HCT116 (cell line): ENCODE results near the gene CDHR3. TPM values are rescaled to one million over a fixed set of nuclear protein-coding genes. Genes with fewer than 3 reads are reported as not detected.

Experiments
- ATAC-seq: fragments of 200-7000 bp; cut with Tn5 transposase; 2 replicates; pipeline ENCODE4 v1.9.1; 2020; ENCODE audit warnings: mild to moderate bottlenecking, moderate library complexity
- BruUV-seq: library from RNA; stranded (reverse); fragments of 400-500 nt; replicated peaks from 2 replicates; lab custom pipeline; 2021; lab: Mats Ljungman, UMichigan
- CTCF ChIA-PET: fragments of 300-600 bp; sonication (Branson Sonifier 250); formaldehyde crosslinking; loops from one replicate; lab custom pipeline; 2021; ENCODE audit warnings: antibody characterized with exemption; lab: Charles Lee
- POLR2A ChIA-PET: fragments of 300-600, 350-600 bp; sonication (Branson Sonifier 250); formaldehyde crosslinking; loops from one replicate; lab custom pipeline; 2021; ENCODE audit warnings: antibody characterized with exemption; lab: Charles Lee
- RAD21 ChIA-PET, 2 experiments: fragments of 300-600 bp; sonication (Branson Sonifier 250); formaldehyde crosslinking; loops; one replicate each; lab custom pipeline; 2023; ENCODE audit warnings: low total read pairs in 2 of 2; ENCODE audit not compliant: uncharacterized antibody in 2 of 2, unreplicated experiment in 2 of 2, low non-redundant PET in 1 of 2; lab: Charles Lee
- DNase-seq: peaks from one replicate; pipeline ENCODE4 v3.0.0-alpha.2; 2010; ENCODE audit warnings: low read depth, low spot score
- H2AFZ ChIP-seq: fragments of 200-600 bp; shearing (Covaris generic), sonication (generic); 2 replicates; pipeline ENCODE4 v1.6.1; 2017; ENCODE audit warnings: low read depth, mixed run types, mixed read lengths, antibody characterized with exemption, low read length; ENCODE audit not compliant: poor library complexity, severe bottlenecking
- H3K27ac ChIP-seq: 2 replicates; pipeline ENCODE4 v1.5.1; 2012; ENCODE audit warnings: low read depth, low read length
- H3K27me3 ChIP-seq: fragments of 200-600 bp; sonication (generic); 2 replicates; pipeline ENCODE4 v1.6.1; 2016; ENCODE audit warnings: mixed run types, low read length, mixed read lengths; ENCODE audit not compliant: insufficient read depth
- H3K36me3 ChIP-seq, 2 experiments: fragments of 200-500 bp in 1 of 2; fragments of 200-600 bp in 1 of 2; sonication (Bioruptor generic) in 1 of 2; sonication (generic) in 1 of 2; 2 replicates each; pipeline versions ENCODE4 v1.5.1 to v1.6.1; 2014 to 2016; ENCODE audit warnings: low read length in 2 of 2, inconsistent platforms in 1 of 2, mixed read lengths in 1 of 2, mixed run types in 1 of 2; ENCODE audit not compliant: insufficient read depth in 2 of 2, control insufficient read depth in 1 of 2
- H3K4me1 ChIP-seq, 2 experiments: fragments of 200-600 bp in 1 of 2; sonication (generic) in 1 of 2; 2 replicates each; pipeline versions ENCODE4 v1.5.1 to v1.6.1; 2012 to 2017; ENCODE audit warnings: low read length in 2 of 2, inconsistent platforms in 1 of 2, mild to moderate bottlenecking in 1 of 2, mixed read lengths in 1 of 2, mixed run types in 1 of 2, moderate library complexity in 1 of 2; ENCODE audit not compliant: insufficient read depth in 2 of 2, control insufficient read depth in 1 of 2
- H3K4me2 ChIP-seq: fragments of 200-600 bp; sonication (generic); 2 replicates; pipeline ENCODE4 v1.6.1; 2017; ENCODE audit warnings: mixed run types, low read length, mixed read lengths
- H3K4me3 ChIP-seq, 2 experiments: fragments of 200-600 bp in 1 of 2; sonication (generic) in 1 of 2; replicated peaks in 1 of 2; 2 replicates each; pipeline ENCODE4 v1.5.1; 2011 to 2016; ENCODE audit warnings: low read length in 2 of 2, control low read depth in 1 of 2, low read depth in 1 of 2, mild to moderate bottlenecking in 1 of 2, mixed read lengths in 1 of 2, mixed run types in 1 of 2
- H3K79me2 ChIP-seq: fragments of 200-600 bp; sonication (generic); 2 replicates; pipeline ENCODE4 v1.6.1; 2017; ENCODE audit warnings: mild to moderate bottlenecking, mixed run types, low read length, moderate library complexity, mixed read lengths; ENCODE audit not compliant: insufficient read depth
- H3K9ac ChIP-seq: fragments of 200-600 bp; sonication (generic); 2 replicates; pipeline ENCODE4 v1.6.1; 2016; ENCODE audit warnings: low read length, mixed read lengths
- H3K9me2 ChIP-seq: fragments of 200-600 bp; sonication (generic), shearing (Covaris generic); 2 replicates; pipeline ENCODE4 v1.6.1; 2017; ENCODE audit warnings: mixed run types, mild to moderate bottlenecking, moderate library complexity; ENCODE audit not compliant: insufficient read depth
- H3K9me3 ChIP-seq, 2 experiments: fragments of 200-500 bp in 1 of 2; fragments of 200-600 bp in 1 of 2; sonication (Bioruptor generic) in 1 of 2; sonication (generic) in 1 of 2; 2 replicates each; pipeline ENCODE4 v1.6.1; 2014 to 2017; ENCODE audit warnings: low read length in 2 of 2, mixed read lengths in 2 of 2, inconsistent platforms in 1 of 2, low read depth in 1 of 2, mild to moderate bottlenecking in 1 of 2, mixed run types in 1 of 2, moderate library complexity in 1 of 2; ENCODE audit not compliant: control insufficient read depth in 1 of 2, insufficient read depth in 1 of 2
- H4K20me1 ChIP-seq: fragments of 200-600 bp; sonication (generic), shearing (Covaris generic); 2 replicates; pipeline ENCODE4 v1.6.1; 2017; ENCODE audit warnings: mixed run types, mild to moderate bottlenecking, moderate library complexity; ENCODE audit not compliant: insufficient read depth
- CBX3 ChIP-seq: IDR thresholded peaks from 2 replicates; pipeline ENCODE4 v1.6.1; 2012; ENCODE audit warnings: low read depth
- CEBPB ChIP-seq: IDR thresholded peaks from 2 replicates; pipeline ENCODE4 v1.6.1; 2012; ENCODE audit warnings: low read depth
- EGR1 ChIP-seq: IDR thresholded peaks from 2 replicates; pipeline ENCODE4 v1.6.1; 2012; ENCODE audit warnings: low read depth
- EZH2 ChIP-seq: fragments of 200-600 bp; sonication (generic); IDR thresholded peaks from 2 replicates; pipeline ENCODE4 v1.6.1; 2017; ENCODE audit warnings: antibody characterized with exemption, mixed run types
- FOSL1 ChIP-seq: IDR thresholded peaks from 2 replicates; pipeline ENCODE4 v1.6.1; 2012; ENCODE audit warnings: low read depth
- JUND ChIP-seq: IDR thresholded peaks from 2 replicates; pipeline ENCODE4 v1.6.1; 2012
- POLR2A ChIP-seq: IDR thresholded peaks from 2 replicates; pipeline ENCODE4 v1.7.0; 2011; ENCODE audit warnings: borderline replicate concordance; ENCODE audit not compliant: insufficient read depth, insufficient read length; ENCODE audit errors: extremely low read depth
- POLR2AphosphoS5 ChIP-seq: IDR thresholded peaks from 2 replicates; pipeline ENCODE4 v1.6.1; 2011; ENCODE audit warnings: mild to moderate bottlenecking, low read depth, low read length, moderate library complexity
- SIN3A ChIP-seq: IDR thresholded peaks from 2 replicates; pipeline ENCODE4 v1.6.1; 2012; ENCODE audit warnings: low read depth
- SRF ChIP-seq: IDR thresholded peaks from 2 replicates; pipeline ENCODE4 v1.6.1; 2012; ENCODE audit warnings: low read depth
- YY1 ChIP-seq: IDR thresholded peaks from 2 replicates; pipeline ENCODE4 v1.6.1; 2011; ENCODE audit warnings: low read length, low read depth, moderate library complexity, mild to moderate bottlenecking; ENCODE audit not compliant: insufficient replicate concordance; ENCODE audit errors: extremely low read depth
- ZFX ChIP-seq: fragments of 450-650 bp; IDR thresholded peaks from 2 replicates; pipeline ENCODE4 v1.6.1; 2017
- intact Hi-C: fragments of 100-400 bp; cut with micrococcal nuclease; formaldehyde crosslinking; loops from 2 replicates; pipeline ENCODE4 v1.10.0; 2022
- total RNA-seq: library from RNA; stranded (reverse); gene quantifications from one replicate; pipeline ENCODE4 v1.2.1, GENCODE V29; 2021; ENCODE audit not compliant: unreplicated experiment
- TF ChIP-seq, protein P1 (sequence below): IDR thresholded peaks from 2 replicates; pipeline ENCODE4 v1.6.1; 2012; ENCODE audit warnings: low read depth
- TF ChIP-seq, protein P2 (sequence below), 3 experiments: fragments of 200-600 bp in 1 of 3; sonication (generic) in 1 of 3; IDR thresholded peaks in 2 of 3; conservative IDR thresholded peaks in 1 of 3; 2 replicates each; pipeline ENCODE4 v1.5.1; 2012 to 2017; ENCODE audit warnings: low read depth in 2 of 3, low read length in 2 of 3, antibody characterized with exemption in 1 of 3, borderline replicate concordance in 1 of 3, control low read depth in 1 of 3, mild to moderate bottlenecking in 1 of 3, mixed read lengths in 1 of 3, mixed run types in 1 of 3, moderate library complexity in 1 of 3; ENCODE audit not compliant: insufficient read depth in 1 of 3
- TF ChIP-seq, protein P3 (sequence below): IDR thresholded peaks from 2 replicates; pipeline ENCODE4 v1.6.1; 2012

The CDHR3 gene
- total RNA-seq, 1 experiment from 2014 or later = 5.5 TPM

DNA sequence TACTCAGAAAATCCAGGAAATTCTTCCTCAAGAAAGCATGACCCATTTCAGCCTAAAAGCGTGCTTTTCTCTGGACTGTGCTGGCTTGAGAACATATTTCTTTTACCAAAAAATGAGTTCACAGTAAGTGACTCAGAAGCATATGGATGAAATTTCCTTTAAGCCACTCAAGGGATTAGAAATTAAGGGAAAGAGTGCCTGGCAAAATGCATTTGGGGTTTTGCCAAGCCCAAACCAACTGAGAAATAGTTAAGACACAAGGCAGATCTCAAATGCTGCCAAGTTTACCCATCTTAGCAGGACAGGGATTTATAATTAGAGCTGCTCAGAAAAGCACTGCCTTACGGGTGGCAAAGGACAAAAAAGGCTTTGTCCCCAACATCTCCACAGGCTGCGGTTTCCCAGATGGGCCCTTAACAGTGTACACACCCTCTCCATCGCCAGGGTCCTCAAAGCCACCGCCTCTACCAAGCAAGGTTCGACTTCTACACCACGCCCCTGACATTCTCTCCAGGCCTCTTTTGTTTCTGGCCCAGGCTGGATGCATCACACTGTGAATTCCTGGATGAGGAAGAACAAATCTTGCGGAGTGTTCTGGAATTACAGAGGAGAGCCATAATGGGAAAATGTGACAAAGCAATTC, 30.1 kb upstream of the CDHR3 start:
- no peak overlapping the region for H3K4me3 ChIP-seq
- no peaks in the 10 kb centered on the region for H3K9me2 ChIP-seq
- intact Hi-C loops = loop anchor here (5.0 kb wide), 1 partner anchor 74 kb away; no protein-coding TSS in a partner anchor
- H3K9ac ChIP-seq = no peak overlapping the region
- ChIA-PET POLR2A (no interaction called here), RAD21 (no interaction called here), CTCF (no interaction called here)
- no peak overlapping the region for H3K27ac ChIP-seq
- no peaks in the 10 kb centered on the region for H3K4me1 ChIP-seq
- ATAC-seq (no peak), DNase-seq (no peak)
- no peaks in the 10 kb centered on the region for H3K27me3 ChIP-seq
- no peaks in the 10 kb centered on the region for H3K79me2 ChIP-seq
- H3K36me3 ChIP-seq = no peaks in the 10 kb centered on the region
- TF ChIP-seq CBX3 (no peak), YY1 (no peak), ZFX (no peak), SRF (no peak), EZH2 (no peak), SIN3A (no peak), FOSL1 (no peak), EGR1 (no peak), POLR2A (no peak), JUND (no peak), CEBPB (no peak), POLR2AphosphoS5 (no peak)
- TF ChIP-seq, protein P1, sequence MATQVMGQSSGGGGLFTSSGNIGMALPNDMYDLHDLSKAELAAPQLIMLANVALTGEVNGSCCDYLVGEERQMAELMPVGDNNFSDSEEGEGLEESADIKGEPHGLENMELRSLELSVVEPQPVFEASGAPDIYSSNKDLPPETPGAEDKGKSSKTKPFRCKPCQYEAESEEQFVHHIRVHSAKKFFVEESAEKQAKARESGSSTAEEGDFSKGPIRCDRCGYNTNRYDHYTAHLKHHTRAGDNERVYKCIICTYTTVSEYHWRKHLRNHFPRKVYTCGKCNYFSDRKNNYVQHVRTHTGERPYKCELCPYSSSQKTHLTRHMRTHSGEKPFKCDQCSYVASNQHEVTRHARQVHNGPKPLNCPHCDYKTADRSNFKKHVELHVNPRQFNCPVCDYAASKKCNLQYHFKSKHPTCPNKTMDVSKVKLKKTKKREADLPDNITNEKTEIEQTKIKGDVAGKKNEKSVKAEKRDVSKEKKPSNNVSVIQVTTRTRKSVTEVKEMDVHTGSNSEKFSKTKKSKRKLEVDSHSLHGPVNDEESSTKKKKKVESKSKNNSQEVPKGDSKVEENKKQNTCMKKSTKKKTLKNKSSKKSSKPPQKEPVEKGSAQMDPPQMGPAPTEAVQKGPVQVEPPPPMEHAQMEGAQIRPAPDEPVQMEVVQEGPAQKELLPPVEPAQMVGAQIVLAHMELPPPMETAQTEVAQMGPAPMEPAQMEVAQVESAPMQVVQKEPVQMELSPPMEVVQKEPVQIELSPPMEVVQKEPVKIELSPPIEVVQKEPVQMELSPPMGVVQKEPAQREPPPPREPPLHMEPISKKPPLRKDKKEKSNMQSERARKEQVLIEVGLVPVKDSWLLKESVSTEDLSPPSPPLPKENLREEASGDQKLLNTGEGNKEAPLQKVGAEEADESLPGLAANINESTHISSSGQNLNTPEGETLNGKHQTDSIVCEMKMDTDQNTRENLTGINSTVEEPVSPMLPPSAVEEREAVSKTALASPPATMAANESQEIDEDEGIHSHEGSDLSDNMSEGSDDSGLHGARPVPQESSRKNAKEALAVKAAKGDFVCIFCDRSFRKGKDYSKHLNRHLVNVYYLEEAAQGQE = no peak
- TF ChIP-seq, protein P2, sequence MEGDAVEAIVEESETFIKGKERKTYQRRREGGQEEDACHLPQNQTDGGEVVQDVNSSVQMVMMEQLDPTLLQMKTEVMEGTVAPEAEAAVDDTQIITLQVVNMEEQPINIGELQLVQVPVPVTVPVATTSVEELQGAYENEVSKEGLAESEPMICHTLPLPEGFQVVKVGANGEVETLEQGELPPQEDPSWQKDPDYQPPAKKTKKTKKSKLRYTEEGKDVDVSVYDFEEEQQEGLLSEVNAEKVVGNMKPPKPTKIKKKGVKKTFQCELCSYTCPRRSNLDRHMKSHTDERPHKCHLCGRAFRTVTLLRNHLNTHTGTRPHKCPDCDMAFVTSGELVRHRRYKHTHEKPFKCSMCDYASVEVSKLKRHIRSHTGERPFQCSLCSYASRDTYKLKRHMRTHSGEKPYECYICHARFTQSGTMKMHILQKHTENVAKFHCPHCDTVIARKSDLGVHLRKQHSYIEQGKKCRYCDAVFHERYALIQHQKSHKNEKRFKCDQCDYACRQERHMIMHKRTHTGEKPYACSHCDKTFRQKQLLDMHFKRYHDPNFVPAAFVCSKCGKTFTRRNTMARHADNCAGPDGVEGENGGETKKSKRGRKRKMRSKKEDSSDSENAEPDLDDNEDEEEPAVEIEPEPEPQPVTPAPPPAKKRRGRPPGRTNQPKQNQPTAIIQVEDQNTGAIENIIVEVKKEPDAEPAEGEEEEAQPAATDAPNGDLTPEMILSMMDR (IDR thresholded peaks at IDR 0.05 in 2 of 3, conservative IDR thresholded peaks at IDR 0.05 in 1 of 3; ENCODE audit: borderline replicate concordance in 1 of 3, insufficient read depth in 1 of 3, low read depth in 2 of 3, low read length in 2 of 3) = no peak
- TF ChIP-seq, protein P3, sequence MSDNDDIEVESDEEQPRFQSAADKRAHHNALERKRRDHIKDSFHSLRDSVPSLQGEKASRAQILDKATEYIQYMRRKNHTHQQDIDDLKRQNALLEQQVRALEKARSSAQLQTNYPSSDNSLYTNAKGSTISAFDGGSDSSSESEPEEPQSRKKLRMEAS = no peak
- H4K20me1 ChIP-seq = no peaks in the 10 kb centered on the region
- no peak overlapping the region for H3K4me2 ChIP-seq
- no peaks in the 10 kb centered on the region for H3K9me3 ChIP-seq
- no peak overlapping the region for H2AFZ ChIP-seq
- BruUV-seq = no TSS peak
